Peyer's patch (tissue), 4 donors: Measurements from ENCODE around the gene RUVBL1.

Experiments used
- POLR2A ChIP-seq, 2 donors: fragments of 450-650 bp; IDR thresholded peaks; one replicate each; pipeline ENCODE4 v1.5.1; 2017; ENCODE audit warnings: antibody characterized with exemption in 2 of 2, mild to moderate bottlenecking in 2 of 2, moderate library complexity in 2 of 2
- TF ChIP-seq, protein P1 (sequence below), 6 experiments: fragments of 450-650 bp in 4 of 6; fragments of 200-600 bp in 2 of 6; sonication (generic) in 1 of 6; IDR thresholded peaks; one replicate each; pipeline ENCODE4 v1.5.1; 2017 to 2019; ENCODE audit warnings: antibody characterized with exemption in 6 of 6, mild to moderate bottlenecking in 3 of 6, moderate library complexity in 1 of 6

DNA sequence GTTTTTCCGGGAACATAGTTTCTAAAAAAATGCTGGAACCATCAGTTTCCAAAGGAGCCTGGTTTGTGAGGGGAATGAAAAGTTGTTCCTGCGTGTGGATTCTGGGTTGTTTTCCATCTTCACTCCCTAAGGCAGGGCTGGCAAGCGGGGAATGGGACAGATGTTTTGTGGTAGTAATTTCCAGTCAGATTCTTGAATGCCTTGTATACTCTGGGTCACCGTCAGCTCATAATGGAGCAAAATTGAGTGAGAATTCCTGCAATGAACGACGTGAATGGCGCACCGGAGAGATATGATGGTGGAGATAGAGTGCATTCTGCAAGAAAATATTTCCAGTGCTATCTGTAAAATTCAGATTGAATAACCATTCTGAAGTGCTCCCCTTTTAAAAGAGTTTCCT is 49.6 kb upstream of the RUVBL1 start:
- TF ChIP-seq, protein P1, sequence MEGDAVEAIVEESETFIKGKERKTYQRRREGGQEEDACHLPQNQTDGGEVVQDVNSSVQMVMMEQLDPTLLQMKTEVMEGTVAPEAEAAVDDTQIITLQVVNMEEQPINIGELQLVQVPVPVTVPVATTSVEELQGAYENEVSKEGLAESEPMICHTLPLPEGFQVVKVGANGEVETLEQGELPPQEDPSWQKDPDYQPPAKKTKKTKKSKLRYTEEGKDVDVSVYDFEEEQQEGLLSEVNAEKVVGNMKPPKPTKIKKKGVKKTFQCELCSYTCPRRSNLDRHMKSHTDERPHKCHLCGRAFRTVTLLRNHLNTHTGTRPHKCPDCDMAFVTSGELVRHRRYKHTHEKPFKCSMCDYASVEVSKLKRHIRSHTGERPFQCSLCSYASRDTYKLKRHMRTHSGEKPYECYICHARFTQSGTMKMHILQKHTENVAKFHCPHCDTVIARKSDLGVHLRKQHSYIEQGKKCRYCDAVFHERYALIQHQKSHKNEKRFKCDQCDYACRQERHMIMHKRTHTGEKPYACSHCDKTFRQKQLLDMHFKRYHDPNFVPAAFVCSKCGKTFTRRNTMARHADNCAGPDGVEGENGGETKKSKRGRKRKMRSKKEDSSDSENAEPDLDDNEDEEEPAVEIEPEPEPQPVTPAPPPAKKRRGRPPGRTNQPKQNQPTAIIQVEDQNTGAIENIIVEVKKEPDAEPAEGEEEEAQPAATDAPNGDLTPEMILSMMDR (IDR thresholded peaks at IDR 0.05): no peak
- TF ChIP-seq POLR2A (IDR thresholded peaks at IDR 0.05): no peak
